ENCODE results near the gene MID2.

DNA sequence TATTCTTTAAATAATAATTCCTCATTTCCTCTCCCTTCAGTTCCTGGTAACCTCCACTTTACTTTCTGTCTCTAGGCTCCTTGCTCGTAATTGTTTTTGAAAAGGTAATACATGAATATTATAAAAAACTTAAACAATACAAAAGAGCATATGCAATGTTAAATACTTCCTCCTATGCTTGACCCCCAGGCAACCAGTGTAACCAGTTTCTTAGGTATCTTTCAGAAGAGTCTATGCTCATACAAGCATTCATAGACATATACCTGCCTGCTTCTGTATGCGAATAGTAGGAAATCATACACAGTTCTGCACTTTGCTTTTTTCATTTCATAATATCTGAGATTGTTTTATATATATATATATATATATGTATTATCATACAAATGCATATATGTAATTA, 2.6 kb upstream of the MID2 start:
- no peak for TF ChIP-seq POLR2AphosphoS5 (IDR thresholded peaks at IDR 0.05; ENCODE audit: insufficient read depth in 1 of 2, low read depth in 1 of 2)
- TF ChIP-seq, protein P1, sequence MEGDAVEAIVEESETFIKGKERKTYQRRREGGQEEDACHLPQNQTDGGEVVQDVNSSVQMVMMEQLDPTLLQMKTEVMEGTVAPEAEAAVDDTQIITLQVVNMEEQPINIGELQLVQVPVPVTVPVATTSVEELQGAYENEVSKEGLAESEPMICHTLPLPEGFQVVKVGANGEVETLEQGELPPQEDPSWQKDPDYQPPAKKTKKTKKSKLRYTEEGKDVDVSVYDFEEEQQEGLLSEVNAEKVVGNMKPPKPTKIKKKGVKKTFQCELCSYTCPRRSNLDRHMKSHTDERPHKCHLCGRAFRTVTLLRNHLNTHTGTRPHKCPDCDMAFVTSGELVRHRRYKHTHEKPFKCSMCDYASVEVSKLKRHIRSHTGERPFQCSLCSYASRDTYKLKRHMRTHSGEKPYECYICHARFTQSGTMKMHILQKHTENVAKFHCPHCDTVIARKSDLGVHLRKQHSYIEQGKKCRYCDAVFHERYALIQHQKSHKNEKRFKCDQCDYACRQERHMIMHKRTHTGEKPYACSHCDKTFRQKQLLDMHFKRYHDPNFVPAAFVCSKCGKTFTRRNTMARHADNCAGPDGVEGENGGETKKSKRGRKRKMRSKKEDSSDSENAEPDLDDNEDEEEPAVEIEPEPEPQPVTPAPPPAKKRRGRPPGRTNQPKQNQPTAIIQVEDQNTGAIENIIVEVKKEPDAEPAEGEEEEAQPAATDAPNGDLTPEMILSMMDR (IDR thresholded peaks at IDR 0.05): no peak
- no peak for TF ChIP-seq POLR2A (IDR thresholded peaks at IDR 0.05)
